ENCODE data around the gene KRCC1. TPM values are rescaled to one million over a fixed set of nuclear protein-coding genes. Genes with fewer than 3 reads are reported as not detected.

The KRCC1 gene
- total RNA-seq, 1 donor from 2014 or later = 21.2 TPM

GRCh38 chr2:88016086-88016959, 39.3 kb downstream of the KRCC1 start, which contains the start of gene RNU2-63P:
TSS of gene RNU2-63P (minus strand) at chr2:88016547.
- Histone ChIP-seq H3K27me3 (ENCODE audit: low read depth) (no peaks in the 10 kb centered on the region), H3K9me3 (replicated peaks) (no peaks in the 10 kb centered on the region), H3K4me3 (peak within 1 kb of the TSS; percentile 74), H3K4me1 (peaks cover 9% of the 10 kb centered on the region), H3K27ac (replicated peaks) (peak within 1 kb of the TSS; percentile 47), H3K36me3 (no peaks in the 10 kb centered on the region)
- intact Hi-C loops (cut with micrococcal nuclease) = no loop called here
- peak; percentile 67 for DNase-seq
- no peak for TF ChIP-seq CTCF (IDR thresholded peaks at IDR 0.05; ENCODE audit: borderline replicate concordance)

GRCh38 chr2:88011011-88011410, 44.6 kb downstream of the KRCC1 start:
- TF ChIP-seq CTCF (IDR thresholded peaks at IDR 0.05; ENCODE audit: borderline replicate concordance) = no peak
- no peak overlapping the region for H3K27ac ChIP-seq (replicated peaks)
- no peak for DNase-seq
- no peaks in the 10 kb centered on the region for H3K36me3 ChIP-seq
- H3K9me3 ChIP-seq (replicated peaks) = no peaks in the 10 kb centered on the region
- no peaks in the 10 kb centered on the region for H3K27me3 ChIP-seq (ENCODE audit: low read depth)
- intact Hi-C loops (cut with micrococcal nuclease) = no loop called here
- H3K4me1 ChIP-seq = no peaks in the 10 kb centered on the region
- H3K4me3 ChIP-seq = no peak overlapping the region

GRCh38 chr2:88010136-88010535, 45.4 kb downstream of the KRCC1 start:
- no peaks in the 10 kb centered on the region for H3K9me3 ChIP-seq (replicated peaks)
- intact Hi-C loops (cut with micrococcal nuclease) = no loop called here
- H3K36me3 ChIP-seq = no peaks in the 10 kb centered on the region
- H3K4me1 ChIP-seq = no peaks in the 10 kb centered on the region
- H3K4me3 ChIP-seq = no peak overlapping the region
- DNase-seq = no peak
- no peak for TF ChIP-seq CTCF (IDR thresholded peaks at IDR 0.05; ENCODE audit: borderline replicate concordance)
- H3K27me3 ChIP-seq (ENCODE audit: low read depth) = no peaks in the 10 kb centered on the region
- H3K27ac ChIP-seq (replicated peaks) = no peak overlapping the region

GRCh38 chr2:88006912-88007439, 48.6 kb downstream of the KRCC1 start:
- H3K27me3 ChIP-seq (ENCODE audit: low read depth) = peaks cover 16% of the 10 kb centered on the region
- intact Hi-C loops (cut with micrococcal nuclease) = no loop called here
- no peak for DNase-seq

GRCh38 chr2:88005776-88006175, 49.8 kb downstream of the KRCC1 start:
- Histone ChIP-seq H3K4me1 (peaks cover 5% of the 10 kb centered on the region), H3K27ac (replicated peaks) (no peak overlapping the region), H3K4me3 (no peak overlapping the region), H3K9me3 (replicated peaks) (no peaks in the 10 kb centered on the region), H3K27me3 (ENCODE audit: low read depth) (peaks cover 16% of the 10 kb centered on the region), H3K36me3 (no peaks in the 10 kb centered on the region)
- no peak for TF ChIP-seq CTCF (IDR thresholded peaks at IDR 0.05; ENCODE audit: borderline replicate concordance)
- DNase-seq = no peak
- intact Hi-C loops (cut with micrococcal nuclease) = no loop called here

More at GRCh38 chr2:88006912-88007439, 48.6 kb downstream of the KRCC1 start:
- Histone ChIP-seq H3K4me3 (no peak overlapping the region), H3K4me1 (no peaks in the 10 kb centered on the region), H3K27ac (replicated peaks) (no peak overlapping the region), H3K9me3 (replicated peaks) (no peaks in the 10 kb centered on the region), H3K36me3 (no peaks in the 10 kb centered on the region)
- TF ChIP-seq CTCF (IDR thresholded peaks at IDR 0.05; ENCODE audit: borderline replicate concordance) = no peak

All from left ventricle myocardium inferior (tissue), 1 donor.